GM19372 (cell line): ENCODE measurements around the gene NR2F2.

Experiments
- ATAC-seq: cut with Tn5 transposase; IDR thresholded peaks from one replicate; pipeline ENCODE4 v1.9.1; 2021; ENCODE audit warnings: mild to moderate bottlenecking, low read depth, moderate library complexity; ENCODE audit not compliant: unreplicated experiment

The NR2F2 gene

GRCh38 chr15:96351761-96352603 is 21.5 kb downstream of the NR2F2 start:
- ATAC-seq = no peak

GRCh38 chr15:96352604-96353405 is 22.3 kb downstream of the NR2F2 start:
- no peak for ATAC-seq

- no peak for ATAC-seq
Observed at GRCh38 chr15:96353416-96353929, 23.0 kb downstream of the NR2F2 start.

GRCh38 chr15:96353930-96354730 is 23.6 kb downstream of the NR2F2 start:
- no peak for ATAC-seq

- no peak for ATAC-seq
Observed at GRCh38 chr15:96354731-96355567, 24.4 kb downstream of the NR2F2 start.

GRCh38 chr15:96355568-96356187 is 25.2 kb downstream of the NR2F2 start:
- no peak for ATAC-seq

- peak; percentile 60 for ATAC-seq
Observed at GRCh38 chr15:96356494-96357455, 26.3 kb downstream of the NR2F2 start.

- ATAC-seq = no peak
Observed at GRCh38 chr15:96358001-96358801, 27.7 kb downstream of the NR2F2 start.

GRCh38 chr15:96358821-96359615 is 28.5 kb downstream of the NR2F2 start:
- ATAC-seq = no peak

- no peak for ATAC-seq
Observed at GRCh38 chr15:96359616-96360521, 29.4 kb downstream of the NR2F2 start.

- no peak for ATAC-seq
Observed at GRCh38 chr15:96360581-96361308, 30.2 kb downstream of the NR2F2 start.

- no peak for ATAC-seq
Observed at GRCh38 chr15:96361309-96362010, 31.0 kb downstream of the NR2F2 start.

- no peak for ATAC-seq
Observed at GRCh38 chr15:96362011-96362754, 31.7 kb downstream of the NR2F2 start.
